ENCODE data around the gene OSMR. TPM values are rescaled to one million over a fixed set of nuclear protein-coding genes. Genes with fewer than 3 reads are reported as not detected.

OSMR gene
- total RNA-seq, 2 experiments from 2014 or later = not detected

DNA sequence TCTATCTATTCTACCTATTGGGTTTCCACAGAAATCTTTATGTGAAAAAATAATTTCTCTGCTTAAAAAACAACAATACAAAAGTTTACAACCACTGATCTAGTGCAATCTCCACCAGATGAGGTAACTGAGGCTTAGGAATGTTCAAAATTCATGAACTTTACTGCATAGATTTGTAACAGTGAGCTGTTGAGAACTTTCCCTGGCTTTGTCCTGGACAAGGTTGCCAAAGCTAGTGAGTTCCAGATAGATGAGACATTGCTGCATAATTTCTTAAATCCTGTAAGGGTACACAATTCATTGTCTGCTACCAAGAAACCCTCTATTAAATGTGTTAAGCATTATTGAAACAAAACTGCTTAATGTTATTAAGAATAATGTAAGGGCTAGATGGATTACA, 102.7 kb downstream of the OSMR start:
- Histone ChIP-seq H3K79me2 (ENCODE audit: insufficient read depth, low read depth, low read length) (no peaks in the 10 kb centered on the region), H4K20me1 (ENCODE audit: insufficient read depth, low read length) (no peaks in the 10 kb centered on the region), H3K27ac (ENCODE audit: low read depth, low read length, poor library complexity, severe bottlenecking) (no peak overlapping the region), H2AFZ (ENCODE audit: low read length) (no peak overlapping the region), H3K4me2 (ENCODE audit: low read length) (no peak overlapping the region), H3K4me3 (ENCODE audit: low read depth, low read length, poor library complexity, severe bottlenecking) (no peak overlapping the region), H3K36me3 (ENCODE audit: insufficient read depth, low read length) (peaks cover 82% of the 10 kb centered on the region), H3K9me3 (ENCODE audit: low read length) (no peaks in the 10 kb centered on the region), H3K4me1 (ENCODE audit: insufficient read depth, low read length, poor library complexity, severe bottlenecking) (no peaks in the 10 kb centered on the region), H3K9me2 (ENCODE audit: insufficient read depth, low read length) (no peaks in the 10 kb centered on the region)
- ChIA-PET CTCF (ENCODE audit: unreplicated experiment) (no interaction called here), POLR2A (interaction anchor here (1.9 kb wide), 1 partner anchor 15 kb away, joined by 6 read pairs; no protein-coding TSS in a partner anchor)
- BruUV-seq (replicated peaks) = no TSS peak
- DNase-seq (ENCODE audit: low spot score) = no peak
- no peak for TF ChIP-seq EZH2phosphoT487 (IDR thresholded peaks at IDR 0.05; ENCODE audit: borderline replicate concordance, low read depth, low read length)
- TF ChIP-seq, protein P1, sequence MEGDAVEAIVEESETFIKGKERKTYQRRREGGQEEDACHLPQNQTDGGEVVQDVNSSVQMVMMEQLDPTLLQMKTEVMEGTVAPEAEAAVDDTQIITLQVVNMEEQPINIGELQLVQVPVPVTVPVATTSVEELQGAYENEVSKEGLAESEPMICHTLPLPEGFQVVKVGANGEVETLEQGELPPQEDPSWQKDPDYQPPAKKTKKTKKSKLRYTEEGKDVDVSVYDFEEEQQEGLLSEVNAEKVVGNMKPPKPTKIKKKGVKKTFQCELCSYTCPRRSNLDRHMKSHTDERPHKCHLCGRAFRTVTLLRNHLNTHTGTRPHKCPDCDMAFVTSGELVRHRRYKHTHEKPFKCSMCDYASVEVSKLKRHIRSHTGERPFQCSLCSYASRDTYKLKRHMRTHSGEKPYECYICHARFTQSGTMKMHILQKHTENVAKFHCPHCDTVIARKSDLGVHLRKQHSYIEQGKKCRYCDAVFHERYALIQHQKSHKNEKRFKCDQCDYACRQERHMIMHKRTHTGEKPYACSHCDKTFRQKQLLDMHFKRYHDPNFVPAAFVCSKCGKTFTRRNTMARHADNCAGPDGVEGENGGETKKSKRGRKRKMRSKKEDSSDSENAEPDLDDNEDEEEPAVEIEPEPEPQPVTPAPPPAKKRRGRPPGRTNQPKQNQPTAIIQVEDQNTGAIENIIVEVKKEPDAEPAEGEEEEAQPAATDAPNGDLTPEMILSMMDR (conservative IDR thresholded peaks at IDR 0.05; ENCODE audit: low read length) = no peak
- intact Hi-C loops (cut with micrococcal nuclease; ENCODE audit: unreplicated experiment) = no loop called here

DNA sequence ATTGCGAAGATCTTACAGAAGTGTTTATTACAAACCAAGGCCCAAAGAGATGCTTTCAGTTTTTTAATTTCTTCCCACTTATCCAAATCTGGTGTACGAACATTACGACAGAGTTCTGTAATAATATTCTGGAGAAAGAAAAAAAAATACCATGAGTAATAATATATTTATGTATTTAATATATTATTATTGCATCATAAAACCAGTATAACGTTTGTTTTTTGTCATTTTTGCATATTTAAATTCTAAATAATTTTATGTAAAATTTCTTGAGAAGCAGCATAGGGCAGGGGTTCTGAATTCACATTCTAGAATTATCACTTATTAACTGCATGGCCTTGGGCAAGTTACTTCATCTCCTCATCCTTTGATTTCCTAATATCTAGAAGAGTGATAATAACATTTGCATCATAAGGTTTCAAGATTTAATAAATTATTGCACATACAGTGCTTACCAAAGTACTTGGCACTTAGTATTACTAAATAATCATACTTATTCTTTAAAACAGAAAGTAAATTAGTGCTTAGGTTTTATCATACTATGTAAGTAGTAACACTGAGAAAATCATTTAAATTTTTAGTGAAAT, 107.7 kb downstream of the OSMR start:
- Histone ChIP-seq H3K36me3 (ENCODE audit: insufficient read depth, low read length) (peaks cover 92% of the 10 kb centered on the region), H3K79me2 (ENCODE audit: insufficient read depth, low read depth, low read length) (no peaks in the 10 kb centered on the region), H3K9me2 (ENCODE audit: insufficient read depth, low read length) (no peaks in the 10 kb centered on the region), H2AFZ (ENCODE audit: low read length) (no peak overlapping the region), H3K4me1 (ENCODE audit: insufficient read depth, low read length, poor library complexity, severe bottlenecking) (no peaks in the 10 kb centered on the region), H3K27ac (ENCODE audit: low read depth, low read length, poor library complexity, severe bottlenecking) (no peak overlapping the region), H3K9me3 (ENCODE audit: low read length) (no peaks in the 10 kb centered on the region), H3K4me2 (ENCODE audit: low read length) (no peak overlapping the region), H3K4me3 (ENCODE audit: low read depth, low read length, poor library complexity, severe bottlenecking) (no peak overlapping the region), H4K20me1 (ENCODE audit: insufficient read depth, low read length) (no peaks in the 10 kb centered on the region)
- ChIA-PET CTCF (ENCODE audit: unreplicated experiment) (no interaction called here), POLR2A (no interaction called here)
- DNase-seq (ENCODE audit: low spot score) = no peak
- TF ChIP-seq, protein P1 (conservative IDR thresholded peaks at IDR 0.05; ENCODE audit: low read length) = no peak
- no peak for TF ChIP-seq EZH2phosphoT487 (IDR thresholded peaks at IDR 0.05; ENCODE audit: borderline replicate concordance, low read depth, low read length)
- intact Hi-C loops (cut with micrococcal nuclease; ENCODE audit: unreplicated experiment) = no loop called here
- no TSS peak for BruUV-seq (replicated peaks)

DNA sequence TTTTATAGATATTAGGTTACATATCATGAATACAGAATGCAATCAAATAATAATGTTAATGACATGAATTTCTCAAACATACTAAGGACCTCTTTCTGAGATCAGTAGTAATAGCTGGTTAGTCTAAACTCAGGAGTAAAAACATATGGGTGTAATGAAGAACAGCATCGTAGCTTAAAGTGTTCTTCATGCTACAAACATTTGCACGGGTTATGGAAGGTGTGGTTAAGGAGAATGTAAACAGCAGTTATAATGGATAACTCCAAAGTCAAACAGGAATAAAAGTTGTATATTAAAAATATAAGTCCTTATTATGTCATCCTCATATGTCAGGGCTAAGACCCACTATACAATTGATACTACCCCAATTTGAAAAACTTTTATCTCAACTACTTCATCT, 115.9 kb downstream of the OSMR start:
- CTCF ChIA-PET (ENCODE audit: unreplicated experiment) = no interaction called here
- no peaks in the 10 kb centered on the region for H3K79me2 ChIP-seq (ENCODE audit: insufficient read depth, low read depth, low read length)
- H3K4me3 ChIP-seq (ENCODE audit: low read depth, low read length, poor library complexity, severe bottlenecking) = no peak overlapping the region
- no peaks in the 10 kb centered on the region for H3K9me2 ChIP-seq (ENCODE audit: insufficient read depth, low read length)
- POLR2A ChIA-PET = no interaction called here
- H3K27ac ChIP-seq (ENCODE audit: low read depth, low read length, poor library complexity, severe bottlenecking) = no peak overlapping the region
- no peak overlapping the region for H3K4me2 ChIP-seq (ENCODE audit: low read length)
- no TSS peak for BruUV-seq (replicated peaks)
- no peak for DNase-seq (ENCODE audit: low spot score)
- TF ChIP-seq EZH2phosphoT487 (IDR thresholded peaks at IDR 0.05; ENCODE audit: borderline replicate concordance, low read depth, low read length) = no peak
- TF ChIP-seq, protein P1 (conservative IDR thresholded peaks at IDR 0.05; ENCODE audit: low read length) = no peak
- no peaks in the 10 kb centered on the region for H3K9me3 ChIP-seq (ENCODE audit: low read length)
- H2AFZ ChIP-seq (ENCODE audit: low read length) = no peak overlapping the region
- no peaks in the 10 kb centered on the region for H4K20me1 ChIP-seq (ENCODE audit: insufficient read depth, low read length)
- intact Hi-C loops (cut with micrococcal nuclease; ENCODE audit: unreplicated experiment) = no loop called here
- peaks cover 65% of the 10 kb centered on the region for H3K36me3 ChIP-seq (ENCODE audit: insufficient read depth, low read length)
- H3K4me1 ChIP-seq (ENCODE audit: insufficient read depth, low read length, poor library complexity, severe bottlenecking) = no peaks in the 10 kb centered on the region

All from OCI-LY7 (cell line).